Fibroblast of skin of abdomen (primary cell): ENCODE measurements around the gene FAM53A.

ENCODE experiments used
- DNase-seq: peaks from one replicate; pipeline ENCODE4 v3.0.0-alpha.2; 2013

The FAM53A gene

GRCh38 chr4:1639299-1639868, 44.7 kb downstream of the FAM53A start:
- DNase-seq: no peak

- no peak for DNase-seq
Measured at GRCh38 chr4:1638873-1639272, 45.2 kb downstream of the FAM53A start.

- no peak for DNase-seq
Measured at GRCh38 chr4:1638272-1638598, 45.9 kb downstream of the FAM53A start.

- no peak for DNase-seq
Measured at GRCh38 chr4:1637580-1638271, 46.4 kb downstream of the FAM53A start.

DNA sequence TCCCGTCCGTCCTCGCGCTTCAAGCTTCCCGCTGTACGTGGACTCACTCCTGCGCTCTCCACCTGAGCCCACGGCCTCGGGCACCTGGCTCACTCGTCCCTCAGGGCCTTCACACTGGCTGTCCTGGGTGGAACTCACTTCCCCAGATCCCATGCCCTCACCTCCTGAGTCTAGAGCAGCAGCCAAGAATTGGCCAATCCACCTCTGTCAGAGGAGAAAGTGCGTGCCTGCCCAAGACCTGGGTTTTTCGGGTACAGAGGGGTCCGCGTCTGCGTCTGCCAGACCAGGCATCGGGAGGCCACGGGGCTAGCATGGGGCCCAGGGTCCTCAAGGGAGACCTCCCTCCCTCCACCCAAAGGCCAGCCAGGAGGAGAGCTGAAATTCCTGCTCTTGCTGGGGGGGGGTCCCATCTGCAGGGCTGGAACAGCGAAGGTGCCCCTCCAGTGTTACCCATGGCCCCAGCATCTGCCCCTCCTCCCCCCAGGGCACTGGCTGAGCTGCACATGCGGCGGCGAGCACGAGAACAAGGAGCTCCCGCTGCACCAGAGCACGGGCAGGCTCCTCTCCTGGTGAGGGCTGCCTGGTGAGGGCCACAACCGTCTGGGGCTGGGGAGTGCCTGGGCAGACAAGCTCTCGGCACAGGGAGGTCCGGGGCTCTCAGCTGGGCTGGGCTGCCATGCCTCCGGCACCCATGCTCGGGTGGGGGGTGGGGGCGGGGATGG, 47.5 kb downstream of the FAM53A start:
- no peak for DNase-seq

DNA sequence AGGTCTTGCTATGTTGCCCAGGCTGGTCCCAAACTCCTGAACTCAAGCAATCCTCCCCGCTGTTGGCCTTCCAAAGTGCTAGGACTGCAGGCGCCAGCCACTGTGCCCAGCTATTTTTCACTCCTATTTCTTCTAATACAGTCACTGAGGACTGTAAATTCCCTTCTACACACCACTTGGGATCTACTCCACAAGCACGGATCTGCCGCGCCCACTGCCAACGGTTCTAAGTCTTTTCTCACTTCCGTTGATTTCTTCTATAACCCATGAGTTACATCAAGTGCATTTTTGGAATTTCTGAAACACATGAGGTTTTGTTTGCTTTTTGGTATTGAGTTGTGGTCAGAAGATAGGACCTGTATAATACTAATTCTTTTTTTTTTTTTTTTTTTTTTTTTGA, 48.6 kb downstream of the FAM53A start:
- DNase-seq: peak; percentile 13

DNA sequence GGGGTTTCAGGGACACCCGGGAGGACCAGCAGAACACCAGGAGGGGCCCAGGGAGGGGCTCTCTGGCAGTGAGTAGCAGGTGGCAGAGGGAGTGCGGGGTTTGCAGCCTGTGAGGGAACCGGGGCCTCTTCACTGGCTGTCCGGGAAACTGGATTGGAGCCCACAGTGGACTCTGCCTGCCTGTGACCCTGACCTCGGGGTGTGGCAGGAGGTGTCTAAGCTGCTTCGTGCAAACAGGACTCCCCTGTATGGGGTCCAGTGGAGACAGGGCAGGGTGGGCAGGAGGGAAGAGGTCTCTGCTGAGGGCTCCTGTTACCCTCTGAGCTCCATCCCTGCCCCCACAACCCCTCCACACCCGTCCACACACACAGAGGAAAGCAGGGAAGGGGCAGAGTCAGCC, 50.1 kb downstream of the FAM53A start:
- DNase-seq: no peak

GRCh38 chr4:1632109-1633104, 51.7 kb downstream of the FAM53A start:
- DNase-seq: no peak

DNA sequence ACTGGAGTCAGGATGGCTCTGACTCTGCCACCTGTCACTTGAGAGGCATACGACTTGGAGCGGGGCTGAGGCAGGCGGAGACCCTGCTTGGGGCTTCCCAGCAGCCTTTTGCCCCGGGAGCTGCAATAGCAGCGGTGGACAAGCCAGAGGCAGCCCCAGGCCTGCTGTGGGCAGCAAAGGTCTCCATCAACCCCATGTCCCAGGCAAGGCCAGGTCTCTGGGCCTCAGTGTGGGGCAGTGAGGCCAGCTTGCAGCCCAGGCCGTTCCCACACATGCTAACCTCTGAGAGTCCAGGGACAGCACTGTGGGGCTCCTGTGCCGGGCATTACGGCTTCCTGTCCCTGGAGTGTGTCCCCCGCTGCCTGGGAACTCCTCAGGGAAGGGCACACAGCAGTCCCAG, 53.0 kb downstream of the FAM53A start:
- DNase-seq: no peak

DNA sequence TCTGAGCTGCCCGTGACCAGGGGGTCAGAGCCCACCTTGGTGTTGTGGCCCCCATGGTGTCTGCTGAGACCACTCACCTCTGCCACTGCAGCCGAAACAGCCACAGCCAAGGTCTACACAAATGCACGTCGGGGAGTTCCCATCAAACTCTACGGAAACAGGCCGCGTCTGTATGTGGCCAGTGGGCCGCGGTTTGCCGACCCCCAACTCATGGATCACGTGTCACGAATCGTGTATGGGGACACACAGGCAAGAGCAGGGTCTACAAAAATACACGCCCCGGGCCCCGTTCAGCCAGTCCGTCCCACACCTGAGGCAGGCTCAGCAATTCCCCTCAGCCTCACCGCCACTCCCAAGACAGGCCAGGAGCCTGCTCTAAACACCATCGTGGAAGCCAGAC, 53.8 kb downstream of the FAM53A start:
- DNase-seq: no peak

DNA sequence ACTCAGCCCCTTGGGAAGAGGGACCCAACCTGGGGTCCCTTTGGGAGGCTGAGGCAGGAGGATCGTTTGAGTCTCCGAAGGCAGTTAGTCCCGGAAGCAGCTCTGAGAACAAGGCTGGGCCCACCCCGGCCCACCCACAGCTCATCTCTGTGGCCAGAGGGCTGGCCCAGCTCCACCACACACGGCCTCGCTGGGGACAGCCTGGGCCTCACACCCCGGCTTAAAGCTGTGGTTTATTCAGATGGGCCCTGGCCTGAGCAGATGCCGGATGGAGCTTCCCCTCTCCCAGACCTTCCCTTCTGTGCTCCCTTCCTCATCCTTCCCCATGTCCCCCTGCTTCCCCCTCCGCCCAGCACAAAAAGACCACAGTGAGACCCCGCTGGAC, 54.4 kb downstream of the FAM53A start:
- DNase-seq: no peak

GRCh38 chr4:1628892-1629698, 55.0 kb downstream of the FAM53A start:
- DNase-seq: peak; percentile 15

- DNase-seq: no peak
Measured at GRCh38 chr4:1627417-1628313, 56.4 kb downstream of the FAM53A start.

GRCh38 chr4:1626941-1627340, 57.2 kb downstream of the FAM53A start:
- no peak for DNase-seq

DNA sequence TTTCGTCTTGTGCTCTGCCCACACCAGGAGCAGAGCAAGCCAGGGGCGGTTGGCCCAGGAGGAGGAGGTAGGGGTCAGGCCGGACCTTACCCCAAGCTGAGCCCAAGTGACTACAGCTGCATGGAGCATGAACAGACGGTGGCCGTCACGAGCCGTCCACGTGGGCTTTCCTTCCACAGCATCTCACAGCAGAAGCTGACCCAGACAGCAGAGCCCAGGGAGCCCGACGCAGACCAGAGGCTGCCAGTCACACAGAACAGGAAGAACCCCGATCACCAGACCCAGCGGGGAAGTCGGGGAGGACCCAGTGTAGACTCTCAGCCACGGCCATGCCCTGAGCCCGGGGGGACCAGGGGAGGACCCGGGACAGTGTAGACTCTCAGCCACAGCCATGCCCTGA, 58.0 kb downstream of the FAM53A start:
- no peak for DNase-seq

DNA sequence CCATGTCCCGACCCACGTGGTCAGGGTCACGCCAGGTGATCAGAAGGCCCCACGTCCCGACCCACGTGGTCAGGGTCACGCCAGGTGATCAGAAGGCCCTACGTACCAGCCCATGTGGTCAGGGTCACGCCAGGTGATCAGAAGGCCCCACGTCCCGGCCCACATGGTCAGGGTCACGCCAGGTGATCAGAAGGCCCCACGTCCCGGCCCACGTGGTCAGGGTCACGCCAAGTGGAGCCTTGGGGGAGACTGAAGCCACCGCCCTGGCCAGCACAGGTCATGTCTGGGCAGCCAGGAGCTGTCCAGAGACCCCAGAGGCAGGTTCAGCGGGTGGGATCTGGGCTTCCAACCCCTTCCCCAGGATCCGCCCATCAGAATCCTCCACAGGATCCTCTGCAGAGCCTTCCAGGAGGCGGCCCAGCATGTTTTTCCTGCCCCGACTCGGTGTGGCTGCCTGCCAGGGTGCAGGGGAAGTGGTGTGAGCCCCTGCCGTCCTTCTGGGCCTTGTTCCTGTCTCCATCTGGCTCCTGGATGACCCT, 58.4 kb downstream of the FAM53A start:
- no peak for DNase-seq

DNA sequence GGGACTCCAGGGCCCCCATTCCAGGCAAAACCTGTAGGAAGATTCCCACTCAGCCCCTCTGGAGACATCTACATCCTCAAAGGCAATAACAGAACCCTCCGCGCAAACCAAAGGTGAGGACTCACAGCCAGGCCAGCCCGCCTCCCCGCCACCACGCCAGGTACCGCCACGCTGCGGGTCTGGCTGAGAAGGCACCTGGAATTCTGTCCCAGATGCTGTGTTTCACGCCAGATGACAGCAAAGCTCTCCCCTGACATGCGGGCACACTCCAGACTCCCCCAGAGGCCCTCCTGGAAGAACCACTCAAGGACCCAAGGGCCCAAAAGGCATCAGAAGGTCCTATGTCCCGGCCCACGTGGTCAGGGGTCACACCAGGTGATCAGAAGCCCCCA, 59.6 kb downstream of the FAM53A start:
- DNase-seq: no peak

DNA sequence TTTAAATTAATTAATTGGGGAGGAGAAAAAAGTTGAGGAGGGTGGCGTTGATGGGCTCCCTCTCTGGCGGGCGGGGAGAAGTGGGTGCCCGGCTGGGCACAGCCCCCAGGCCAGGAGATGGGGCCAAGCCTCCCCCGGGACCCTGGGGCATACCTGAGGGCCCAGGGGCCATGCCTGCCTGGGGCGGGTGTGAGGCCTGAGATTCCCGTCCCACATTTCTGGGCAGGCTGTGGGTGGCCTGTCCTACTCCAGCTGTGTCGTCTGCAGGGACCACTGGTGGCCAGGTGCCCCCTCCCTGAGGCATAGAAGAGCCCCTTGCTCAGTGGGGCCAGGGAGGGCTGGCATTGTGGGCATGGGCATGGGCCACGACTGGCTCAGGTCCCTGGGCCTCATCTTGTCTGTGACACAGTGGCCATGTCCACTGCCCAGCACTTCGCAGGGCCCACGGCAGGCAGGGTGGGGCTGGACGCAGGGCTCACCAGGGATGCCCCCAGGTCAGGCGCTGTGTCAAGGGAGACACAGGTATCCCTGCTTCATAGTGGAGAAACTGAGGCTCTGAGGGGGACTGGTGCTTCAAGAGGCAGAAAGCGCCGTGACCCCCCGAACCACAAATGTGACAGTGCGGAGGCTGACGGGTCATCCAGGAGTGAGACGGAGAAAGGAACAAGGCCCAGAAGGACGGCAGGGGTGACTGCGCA, 60.1 kb downstream of the FAM53A start:
- DNase-seq: no peak

GRCh38 chr4:1623400-1623799, 60.7 kb downstream of the FAM53A start:
- DNase-seq: no peak

DNA sequence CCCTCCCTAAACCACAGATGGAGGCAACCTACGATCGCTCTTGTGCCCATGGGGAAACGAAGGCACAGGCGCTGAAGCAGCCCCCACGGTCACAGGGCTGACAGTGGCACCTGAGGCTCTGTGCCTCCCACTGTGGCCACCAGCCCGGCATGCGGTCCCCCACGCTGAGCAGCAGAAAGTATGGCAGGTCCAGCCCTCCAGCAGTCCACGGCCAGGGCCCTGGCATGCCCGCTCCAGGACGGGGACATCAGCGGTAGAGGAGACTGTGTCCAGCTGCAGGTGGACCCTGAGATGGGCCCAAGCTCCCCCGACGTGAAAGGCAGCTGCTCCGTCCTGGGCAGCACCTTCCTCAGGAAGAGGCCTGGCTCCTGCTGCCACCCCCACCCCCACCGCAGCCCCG, 61.2 kb downstream of the FAM53A start:
- no peak for DNase-seq
